ENCODE measurements around the gene MTM1. TPM values are rescaled to one million over a fixed set of nuclear protein-coding genes. Genes with fewer than 3 reads are reported as not detected.

Gene MTM1
- total RNA-seq, 4 donors from 2014 or later = 16.3 to 50.0 (median 22.8) TPM

GRCh38 chrX:150655788-150656187 is 87.4 kb downstream of the MTM1 start:
- 87 to 91% methylated on average over 2 of the region's 2 CpGs for WGBS, 2 donors
- no peaks in the 10 kb centered on the region for H3K27me3 ChIP-seq
- DNase-seq = no peak
- H3K36me3 ChIP-seq = peaks cover 0 to 7% of the 10 kb centered on the region in 2 donors
- no peaks in the 10 kb centered on the region for H3K9me3 ChIP-seq
- no peak overlapping the region for H3K27ac ChIP-seq
- intact Hi-C loops (cut with DNase I) = no loop called here
- no peaks in the 10 kb centered on the region for H3K4me1 ChIP-seq
- no peak for TF ChIP-seq POLR2A (IDR thresholded peaks at IDR 0.05)
- TF ChIP-seq, protein P1, sequence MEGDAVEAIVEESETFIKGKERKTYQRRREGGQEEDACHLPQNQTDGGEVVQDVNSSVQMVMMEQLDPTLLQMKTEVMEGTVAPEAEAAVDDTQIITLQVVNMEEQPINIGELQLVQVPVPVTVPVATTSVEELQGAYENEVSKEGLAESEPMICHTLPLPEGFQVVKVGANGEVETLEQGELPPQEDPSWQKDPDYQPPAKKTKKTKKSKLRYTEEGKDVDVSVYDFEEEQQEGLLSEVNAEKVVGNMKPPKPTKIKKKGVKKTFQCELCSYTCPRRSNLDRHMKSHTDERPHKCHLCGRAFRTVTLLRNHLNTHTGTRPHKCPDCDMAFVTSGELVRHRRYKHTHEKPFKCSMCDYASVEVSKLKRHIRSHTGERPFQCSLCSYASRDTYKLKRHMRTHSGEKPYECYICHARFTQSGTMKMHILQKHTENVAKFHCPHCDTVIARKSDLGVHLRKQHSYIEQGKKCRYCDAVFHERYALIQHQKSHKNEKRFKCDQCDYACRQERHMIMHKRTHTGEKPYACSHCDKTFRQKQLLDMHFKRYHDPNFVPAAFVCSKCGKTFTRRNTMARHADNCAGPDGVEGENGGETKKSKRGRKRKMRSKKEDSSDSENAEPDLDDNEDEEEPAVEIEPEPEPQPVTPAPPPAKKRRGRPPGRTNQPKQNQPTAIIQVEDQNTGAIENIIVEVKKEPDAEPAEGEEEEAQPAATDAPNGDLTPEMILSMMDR (IDR thresholded peaks at IDR 0.05) = no peak
- no peak overlapping the region for H3K4me3 ChIP-seq (replicated peaks in 1 of 3)

GRCh38 chrX:150663073-150663472 is 94.7 kb downstream of the MTM1 start:
- TF ChIP-seq, protein P1 (IDR thresholded peaks at IDR 0.05) = no peak
- no peak for TF ChIP-seq POLR2A (IDR thresholded peaks at IDR 0.05)
- no peaks in the 10 kb centered on the region for H3K9me3 ChIP-seq
- no peak overlapping the region for H3K4me3 ChIP-seq (replicated peaks in 1 of 3)
- WGBS, 2 donors = 57 to 69% methylated on average over 2 of the region's 2 CpGs
- H3K27me3 ChIP-seq = no peaks in the 10 kb centered on the region
- intact Hi-C loops (cut with DNase I) = no loop called here
- H3K36me3 ChIP-seq = peaks cover 4 to 8% of the 10 kb centered on the region in 2 donors
- H3K4me1 ChIP-seq = peaks cover 0 to 3% of the 10 kb centered on the region in 2 donors
- no peak overlapping the region for H3K27ac ChIP-seq
- no peak for DNase-seq

DNA sequence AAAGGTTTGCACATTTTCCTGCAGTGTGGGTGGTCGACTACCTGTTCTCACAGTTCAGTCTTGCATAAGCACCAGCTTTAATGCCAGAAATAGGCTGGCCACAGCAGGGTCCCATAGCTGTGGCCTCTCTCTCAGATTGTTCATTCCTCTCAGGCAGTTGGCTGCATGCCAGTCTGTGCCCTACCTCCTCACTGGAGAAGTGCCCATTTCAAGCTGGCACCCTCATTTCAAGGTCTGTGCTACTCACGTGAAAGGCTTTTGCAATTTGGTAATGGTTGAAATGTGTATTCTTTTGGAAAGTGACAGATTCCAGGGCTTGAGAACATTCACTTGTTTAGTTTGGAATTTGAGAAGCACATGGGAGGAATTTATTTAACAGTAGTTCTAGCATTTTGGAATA is 95.9 kb downstream of the MTM1 start:
- Histone ChIP-seq H3K27ac (no peak overlapping the region), H3K27me3 (no peaks in the 10 kb centered on the region), H3K36me3 (peaks cover 4 to 8% of the 10 kb centered on the region in 2 donors), H3K9me3 (no peaks in the 10 kb centered on the region), H3K4me3 (replicated peaks in 1 of 3) (no peak overlapping the region), H3K4me1 (peaks cover 0 to 3% of the 10 kb centered on the region in 2 donors)
- WGBS, 2 donors = 8 to 31% methylated on average over 2 of the region's 2 CpGs
- intact Hi-C loops (cut with DNase I) = no loop called here
- TF ChIP-seq, protein P1 (IDR thresholded peaks at IDR 0.05) = no peak
- TF ChIP-seq POLR2A (IDR thresholded peaks at IDR 0.05) = no peak
- peak; percentile 88 to 89 for DNase-seq

GRCh38 chrX:150676221-150676620 is 107.8 kb downstream of the MTM1 start:
- Histone ChIP-seq H3K9me3 (no peaks in the 10 kb centered on the region), H3K36me3 (no peaks in the 10 kb centered on the region), H3K4me3 (replicated peaks in 1 of 3) (no peak overlapping the region), H3K27ac (no peak overlapping the region), H3K4me1 (no peaks in the 10 kb centered on the region), H3K27me3 (no peaks in the 10 kb centered on the region)
- no peak for DNase-seq
- TF ChIP-seq, protein P1 (IDR thresholded peaks at IDR 0.05) = no peak
- TF ChIP-seq POLR2A (IDR thresholded peaks at IDR 0.05) = no peak
- 66 to 72% methylated on average over 2 of the region's 2 CpGs for WGBS, 2 donors
- intact Hi-C loops (cut with DNase I) = no loop called here

GRCh38 chrX:150680974-150681373 is 112.6 kb downstream of the MTM1 start:
- peak; percentile 31 to 43 for DNase-seq
- no peaks in the 10 kb centered on the region for H3K36me3 ChIP-seq
- H3K4me1 ChIP-seq = no peaks in the 10 kb centered on the region
- 37 to 45% methylated on average over 7 of the region's 7 CpGs for WGBS, 2 donors
- no peaks in the 10 kb centered on the region for H3K9me3 ChIP-seq
- H3K4me3 ChIP-seq (replicated peaks in 1 of 3) = no peak overlapping the region
- intact Hi-C loops (cut with DNase I) = no loop called here
- no peak overlapping the region for H3K27ac ChIP-seq
- TF ChIP-seq POLR2A (IDR thresholded peaks at IDR 0.05) = no peak
- TF ChIP-seq, protein P1 (IDR thresholded peaks at IDR 0.05) = peak in 4 of 6 experiments; percentile 40 to 57 (median 52)
- no peaks in the 10 kb centered on the region for H3K27me3 ChIP-seq
